GM19351 (cell line): ENCODE results near the gene ATP11A.
"Not testable (repeated sequence)": the region's sequence is repeated elsewhere in the genome, so short reads cannot be mapped to it uniquely, and the experiment has no call there.

Source experiments
- ATAC-seq: cut with Tn5 transposase; IDR thresholded peaks from one replicate; pipeline ENCODE4 v1.9.1; 2021; ENCODE audit warnings: mild to moderate bottlenecking, moderate library complexity; ENCODE audit not compliant: unreplicated experiment

The ATP11A gene

GRCh38 chr13:112835796-112836195, 146.0 kb downstream of the ATP11A start:
- ATAC-seq = no peak

DNA sequence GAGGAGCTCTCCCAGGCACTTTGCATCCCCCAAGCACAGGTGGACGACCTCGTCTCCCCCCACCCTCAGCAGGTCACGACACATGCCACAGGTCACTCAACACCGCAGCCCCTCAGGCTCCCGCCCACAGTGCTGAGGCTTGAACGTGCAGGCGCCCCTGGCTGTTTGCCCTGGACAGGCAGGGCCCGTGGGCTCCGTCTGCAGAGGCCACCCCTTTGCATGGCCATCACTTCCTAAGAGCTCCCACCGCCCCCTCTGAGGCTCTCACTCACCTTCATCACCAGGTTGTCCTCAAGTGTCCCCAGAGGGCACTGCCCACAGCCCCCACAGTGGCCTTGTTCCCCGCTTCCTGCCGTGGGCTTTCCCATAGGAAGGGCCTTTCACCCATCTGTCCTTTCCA, 147.1 kb downstream of the ATP11A start:
- ATAC-seq = no peak

GRCh38 chr13:112837371-112838037, 147.7 kb downstream of the ATP11A start:
- ATAC-seq = no peak

DNA sequence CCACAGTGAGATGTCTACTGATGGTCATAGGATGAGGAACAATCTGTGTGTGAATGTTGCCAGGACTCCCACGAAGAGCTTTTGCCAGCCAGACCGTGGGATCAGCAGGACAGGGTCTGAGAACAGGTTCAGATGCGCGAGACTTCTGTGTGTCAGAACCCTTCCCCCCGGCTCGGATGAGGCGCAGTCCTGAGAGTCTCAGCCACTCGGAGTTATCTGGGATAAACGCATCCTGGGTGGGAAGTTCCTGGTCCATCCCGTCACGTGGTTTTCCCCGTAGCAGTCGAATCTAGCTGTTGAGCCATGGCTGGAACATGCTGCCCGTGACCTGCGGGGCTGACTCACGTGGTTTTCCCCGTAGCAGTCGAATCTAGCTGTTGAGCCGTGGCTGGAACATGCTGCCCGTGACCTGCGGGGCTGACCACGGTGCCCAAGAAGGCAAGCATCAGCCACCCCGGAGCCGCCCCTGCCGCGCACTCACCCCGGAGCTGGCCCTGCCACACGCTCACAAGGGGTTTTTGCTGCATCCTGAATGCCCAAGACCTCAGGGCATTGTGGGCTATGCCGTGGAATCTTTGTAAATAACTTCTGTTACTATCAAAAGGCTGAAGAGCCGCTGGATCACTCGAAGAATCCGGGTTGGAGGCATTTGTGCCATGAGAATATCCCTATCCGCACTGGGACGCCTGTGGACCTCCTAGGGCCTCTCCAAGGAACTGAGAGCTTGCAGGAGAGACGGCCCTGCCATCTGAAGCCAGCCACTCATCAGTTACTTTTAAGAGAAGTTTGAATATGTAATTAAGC, 148.4 kb downstream of the ATP11A start:
- no peak for ATAC-seq

- no peak for ATAC-seq
Observed at GRCh38 chr13:112838842-112839117, 148.9 kb downstream of the ATP11A start.

DNA sequence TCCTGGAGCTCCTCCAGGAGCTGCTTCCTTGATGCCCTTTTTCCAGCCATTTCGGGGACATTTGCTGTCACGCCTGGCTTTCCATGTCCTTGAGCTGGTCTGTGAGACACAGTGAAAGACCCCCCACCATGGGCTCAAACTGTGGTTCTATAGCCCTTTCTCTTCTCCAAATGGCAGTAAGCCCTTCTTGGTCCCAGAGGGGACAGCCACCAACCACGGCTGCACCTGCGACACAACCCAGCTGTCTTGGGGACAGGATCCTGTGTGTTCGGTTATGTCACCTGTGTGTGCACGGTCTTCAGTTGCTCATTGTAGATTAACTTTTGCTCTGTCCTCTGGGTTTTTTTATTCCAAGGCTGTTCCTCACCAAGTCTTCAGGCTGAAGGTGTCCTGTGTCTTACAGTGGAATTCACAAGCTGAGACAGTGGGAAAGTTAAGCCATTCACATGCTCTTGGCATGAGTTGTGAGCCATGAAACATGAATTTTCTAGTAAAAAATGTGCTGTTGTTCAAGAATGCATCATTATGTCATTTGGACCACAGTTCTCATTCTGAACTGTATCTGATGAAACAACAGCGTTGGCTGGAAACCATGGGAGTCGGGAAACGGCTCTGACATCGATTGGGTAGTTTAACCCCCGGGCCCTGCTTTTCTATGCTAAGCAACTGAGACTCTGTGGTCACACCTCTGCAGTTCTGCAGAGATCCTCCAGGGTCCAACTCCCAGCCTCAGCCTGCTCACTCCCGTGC, 149.7 kb downstream of the ATP11A start:
- ATAC-seq = no peak

DNA sequence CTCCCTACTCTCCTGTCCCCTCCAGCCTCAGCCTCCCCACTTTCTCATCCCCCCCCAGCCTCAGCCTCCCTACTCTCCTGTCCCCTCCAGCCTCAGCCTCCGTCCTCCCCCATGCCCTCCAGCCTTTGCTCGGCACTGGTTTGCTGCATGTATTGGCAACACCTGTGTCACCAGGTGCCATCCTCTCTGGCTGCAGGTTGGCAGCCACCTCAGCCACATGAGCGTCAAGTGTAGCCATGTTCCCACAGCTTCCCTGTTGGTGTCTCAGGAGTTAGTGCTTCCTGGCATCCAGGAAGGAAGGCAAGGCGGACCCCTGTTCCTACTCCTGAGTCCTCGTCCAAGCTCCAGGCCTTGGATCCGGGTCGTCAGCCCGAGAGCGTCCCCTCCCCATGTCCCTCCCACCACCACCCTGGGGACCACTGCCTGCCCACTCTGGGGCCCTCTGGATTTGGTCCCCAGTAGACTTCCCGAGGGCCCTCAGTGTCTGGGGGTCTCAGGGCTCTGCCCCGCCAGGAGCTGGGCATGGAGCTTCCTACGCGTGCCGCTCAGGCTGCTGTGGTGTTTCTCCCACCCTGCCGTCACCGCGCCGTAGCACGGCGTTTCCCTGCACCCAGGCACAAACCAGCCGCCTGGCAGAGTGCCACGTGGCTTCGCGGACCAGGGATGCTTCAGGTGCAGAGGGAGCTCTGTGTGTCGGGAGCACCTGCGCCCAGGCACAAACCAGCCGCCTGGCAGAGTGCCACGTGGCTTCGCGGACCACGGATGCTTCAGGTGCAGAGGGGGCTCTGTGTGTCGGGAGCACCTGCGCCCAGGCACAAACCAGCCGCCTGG, 150.8 kb downstream of the ATP11A start:
- ATAC-seq = no peak

DNA sequence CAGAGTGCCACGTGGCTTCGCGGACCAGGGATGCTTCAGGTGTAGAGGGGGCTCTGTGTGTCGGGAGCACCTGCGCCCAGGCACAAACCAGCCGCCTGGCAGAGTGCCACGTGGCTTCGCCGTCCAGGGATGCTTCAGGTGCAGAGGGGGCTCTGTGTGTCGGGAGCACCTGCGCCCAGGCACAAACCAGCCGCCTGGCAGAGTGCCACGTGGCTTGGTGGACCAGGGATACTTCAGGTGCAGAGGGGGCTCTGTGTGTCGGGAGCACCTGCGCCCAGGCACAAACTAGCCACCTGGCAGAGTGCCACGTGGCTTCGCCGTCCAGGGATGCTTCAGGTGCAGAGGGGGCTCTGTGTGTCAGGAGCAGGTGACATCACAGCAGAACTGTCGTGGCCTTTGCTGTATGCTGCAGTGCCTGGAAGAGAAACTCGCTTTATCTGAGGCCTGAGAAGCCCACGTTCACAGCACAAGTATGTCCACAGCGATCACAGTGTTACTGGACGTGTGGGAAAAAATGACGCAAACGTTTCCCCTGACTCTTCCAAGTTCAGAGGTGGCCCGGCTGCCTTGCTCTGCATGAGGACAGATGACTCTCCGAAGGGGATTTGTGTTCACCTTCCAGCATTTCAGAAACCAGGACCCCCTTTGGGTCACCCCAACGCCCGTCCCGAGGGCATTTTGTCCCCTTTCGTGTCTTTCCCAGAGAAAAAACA, 151.6 kb downstream of the ATP11A start:
- not testable (repeated sequence) for ATAC-seq

- no peak for ATAC-seq
Observed at GRCh38 chr13:112842343-112842856, 152.6 kb downstream of the ATP11A start.

DNA sequence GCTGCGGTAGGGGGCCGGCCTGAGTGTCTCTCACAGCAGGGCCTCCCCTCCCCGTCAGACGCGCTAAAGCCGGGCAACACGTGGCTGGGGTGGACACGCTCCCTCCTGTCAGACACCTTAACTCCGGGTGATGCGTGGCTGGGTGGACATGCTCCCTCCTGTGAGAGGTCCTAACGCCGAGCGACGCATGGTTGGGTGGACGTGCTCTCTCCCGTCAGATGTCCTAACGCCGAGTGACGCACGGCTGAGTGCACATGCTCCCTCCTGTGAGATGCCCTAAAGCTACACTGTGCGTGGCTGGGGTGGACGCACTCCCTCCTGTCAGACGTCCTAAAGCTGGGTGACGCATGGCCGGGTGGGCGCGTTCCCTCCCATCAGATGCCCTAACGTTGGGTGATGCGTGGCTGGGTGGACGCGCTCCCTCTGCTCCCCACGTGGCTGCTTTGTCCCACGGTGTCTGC, 153.1 kb downstream of the ATP11A start:
- ATAC-seq = no peak

DNA sequence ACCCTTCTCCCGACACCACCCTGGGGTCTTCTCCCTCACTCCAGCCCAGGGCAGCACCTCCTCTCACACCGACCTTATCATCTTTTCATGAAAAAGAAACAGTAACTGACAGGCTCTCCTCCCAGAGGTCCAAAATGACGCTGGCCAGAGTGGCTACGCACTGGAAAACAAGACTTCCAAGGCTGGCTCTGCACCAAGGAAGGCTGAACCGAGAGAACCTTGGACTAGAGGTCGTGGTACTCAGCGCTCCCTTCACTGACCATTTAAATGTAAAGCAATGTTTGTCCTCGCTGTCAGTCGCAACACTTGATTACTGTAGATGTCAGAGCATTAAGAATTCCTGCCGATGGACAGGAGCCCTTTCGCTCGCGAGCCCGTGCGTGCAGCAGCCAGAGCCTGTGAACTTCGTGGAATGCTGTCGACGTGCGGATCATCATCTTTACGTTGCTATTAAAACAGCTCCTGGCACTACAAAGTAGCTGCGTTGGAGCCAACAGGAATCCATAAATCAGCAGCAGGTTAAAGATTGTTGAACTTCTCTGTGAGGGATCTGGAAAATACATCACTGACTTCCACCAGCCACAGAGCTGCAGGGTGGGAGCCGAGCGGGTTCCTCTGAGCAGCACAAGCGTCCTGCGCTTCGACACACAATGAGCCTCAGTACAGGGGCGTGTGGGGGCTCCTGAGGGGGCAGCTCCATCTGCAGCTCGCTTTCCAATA, 153.7 kb downstream of the ATP11A start:
- no peak for ATAC-seq

- ATAC-seq = no peak
Observed at GRCh38 chr13:112844411-112844810, 154.6 kb downstream of the ATP11A start.

DNA sequence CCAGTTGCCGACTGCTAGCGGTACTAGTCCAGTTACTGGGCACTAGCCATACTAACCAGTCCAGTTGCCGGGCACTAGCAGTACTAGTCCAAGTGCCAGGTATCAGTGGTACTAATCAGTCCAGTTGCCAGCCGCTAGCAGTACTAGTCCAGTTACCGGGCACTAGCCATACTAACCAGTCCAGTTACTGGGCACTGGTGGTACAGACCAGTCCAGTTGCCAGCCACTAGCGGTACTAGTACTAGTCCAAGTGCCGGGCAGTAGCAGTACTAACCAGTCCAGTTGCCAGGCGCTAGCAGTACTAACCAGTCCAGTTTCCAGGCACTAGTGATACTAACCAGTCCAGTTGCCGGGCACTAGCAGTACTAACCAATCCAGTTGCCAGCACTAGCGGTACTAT, 155.0 kb downstream of the ATP11A start:
- no peak for ATAC-seq

DNA sequence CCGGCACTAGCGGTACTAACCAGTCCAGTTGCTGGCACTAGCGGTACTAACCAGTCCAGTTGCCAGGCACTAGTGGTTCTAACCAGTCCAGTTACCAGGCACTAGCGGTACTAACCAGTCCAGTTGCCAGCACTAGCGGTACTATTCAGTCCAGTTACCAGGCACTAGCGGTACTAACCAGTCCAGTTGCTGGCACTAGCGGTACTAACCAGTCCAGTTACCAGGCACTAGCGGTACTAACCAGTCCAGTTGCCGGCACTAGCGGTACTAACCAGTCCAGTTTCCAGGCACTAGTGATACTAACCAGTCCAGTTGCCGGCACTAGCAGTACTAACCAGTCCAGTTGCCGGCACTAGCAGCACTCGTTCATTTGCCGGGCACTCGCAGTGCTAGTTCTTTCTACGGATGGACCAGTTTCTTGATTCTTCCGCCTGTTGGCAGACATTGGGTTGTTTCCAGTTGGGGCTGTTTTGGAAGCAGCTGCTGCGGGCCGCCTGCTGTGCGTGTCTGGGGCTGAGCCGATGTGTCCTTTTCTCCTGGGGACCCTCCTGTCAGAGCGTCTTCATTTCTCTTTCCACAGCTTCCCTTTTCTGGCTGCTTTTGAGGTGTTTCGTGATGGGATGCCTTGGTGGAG, 155.8 kb downstream of the ATP11A start:
- no peak for ATAC-seq

GRCh38 chr13:112846411-112847115, 156.7 kb downstream of the ATP11A start:
- ATAC-seq = no peak

GRCh38 chr13:112849500-112849899, 159.7 kb downstream of the ATP11A start:
- no peak for ATAC-seq

GRCh38 chr13:112850273-112850672, 160.4 kb downstream of the ATP11A start:
- no peak for ATAC-seq
